ENCODE measurements around the gene SHMT2. TPM values are rescaled to one million over a fixed set of nuclear protein-coding genes. Genes with fewer than 3 reads are reported as not detected.
A peak's percentile ranks its signal among the peaks of the same experiment; 100 is the strongest.

SHMT2 gene
- total RNA-seq, 1 donor: 303 TPM

DNA sequence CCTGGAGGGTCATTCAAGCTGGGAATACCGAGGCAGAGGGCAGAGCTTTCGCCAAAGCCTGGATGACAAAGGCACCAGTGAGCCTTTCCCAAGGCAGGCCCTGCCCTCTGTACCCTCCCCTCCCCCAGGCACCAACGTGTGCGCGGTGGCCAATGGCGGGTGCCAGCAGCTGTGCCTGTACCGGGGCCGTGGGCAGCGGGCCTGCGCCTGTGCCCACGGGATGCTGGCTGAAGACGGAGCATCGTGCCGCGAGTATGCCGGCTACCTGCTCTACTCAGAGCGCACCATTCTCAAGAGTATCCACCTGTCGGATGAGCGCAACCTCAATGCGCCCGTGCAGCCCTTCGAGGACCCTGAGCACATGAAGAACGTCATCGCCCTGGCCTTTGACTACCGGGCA, 44.1 kb upstream of the SHMT2 start:
- DNase-seq (ENCODE audit: low read depth): no peak
- no peak overlapping the region for H3K4me3 ChIP-seq (ENCODE audit: low read depth, low read length)
- TF ChIP-seq CTCF (IDR thresholded peaks at IDR 0.05; ENCODE audit: insufficient read depth, low read length): no peak

- H3K4me3 ChIP-seq (ENCODE audit: low read depth, low read length): no peak overlapping the region
- DNase-seq (ENCODE audit: low read depth): no peak
- no peak for TF ChIP-seq CTCF (IDR thresholded peaks at IDR 0.05; ENCODE audit: insufficient read depth, low read length)
Measured at GRCh38 chr12:57185906-57186508, 43.5 kb upstream of the SHMT2 start.

DNA sequence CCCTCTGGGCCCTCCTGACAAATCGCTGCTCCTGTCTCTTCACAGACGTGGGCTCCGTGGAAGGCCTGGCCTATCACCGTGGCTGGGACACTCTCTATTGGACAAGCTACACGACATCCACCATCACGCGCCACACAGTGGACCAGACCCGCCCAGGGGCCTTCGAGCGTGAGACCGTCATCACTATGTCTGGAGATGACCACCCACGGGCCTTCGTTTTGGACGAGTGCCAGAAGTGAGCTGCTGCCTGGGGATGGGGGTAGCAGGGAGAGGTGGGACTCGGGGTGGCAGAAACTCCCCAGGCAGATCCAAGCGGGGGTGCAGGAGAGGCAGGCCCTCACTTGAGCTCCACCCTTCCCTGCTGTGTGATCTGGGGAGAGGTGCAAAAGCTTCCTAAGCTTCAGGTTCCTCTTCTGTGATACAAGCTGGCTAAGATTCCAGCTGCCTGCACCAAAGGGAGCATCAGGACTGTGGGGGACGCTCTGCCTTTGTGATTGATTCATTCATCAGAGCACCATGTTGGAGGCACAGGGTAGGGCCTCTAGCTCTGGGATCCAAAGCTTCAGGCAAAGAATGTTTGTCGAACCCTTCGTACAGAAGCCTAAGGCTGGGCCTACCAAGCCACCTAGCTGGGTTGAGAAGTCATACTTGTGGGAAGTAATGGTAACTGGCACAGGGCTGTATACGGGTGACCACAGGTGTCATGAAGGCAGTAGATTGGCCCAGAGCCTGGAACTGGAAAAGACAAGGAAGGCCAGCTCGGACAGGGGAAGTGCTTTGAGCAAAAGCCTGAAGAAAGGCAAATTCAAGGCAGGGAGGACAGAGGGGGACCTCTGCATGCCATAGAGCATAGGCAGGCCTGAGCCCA, 42.1 kb upstream of the SHMT2 start:
- no peak overlapping the region for H3K4me3 ChIP-seq (ENCODE audit: low read depth, low read length)
- no peak for DNase-seq (ENCODE audit: low read depth)
- no peak for TF ChIP-seq CTCF (IDR thresholded peaks at IDR 0.05; ENCODE audit: insufficient read depth, low read length)

GRCh38 chr12:57188090-57188425, 41.5 kb upstream of the SHMT2 start:
- DNase-seq (ENCODE audit: low read depth): no peak
- no peak overlapping the region for H3K4me3 ChIP-seq (ENCODE audit: low read depth, low read length)
- TF ChIP-seq CTCF (IDR thresholded peaks at IDR 0.05; ENCODE audit: insufficient read depth, low read length): no peak

DNA sequence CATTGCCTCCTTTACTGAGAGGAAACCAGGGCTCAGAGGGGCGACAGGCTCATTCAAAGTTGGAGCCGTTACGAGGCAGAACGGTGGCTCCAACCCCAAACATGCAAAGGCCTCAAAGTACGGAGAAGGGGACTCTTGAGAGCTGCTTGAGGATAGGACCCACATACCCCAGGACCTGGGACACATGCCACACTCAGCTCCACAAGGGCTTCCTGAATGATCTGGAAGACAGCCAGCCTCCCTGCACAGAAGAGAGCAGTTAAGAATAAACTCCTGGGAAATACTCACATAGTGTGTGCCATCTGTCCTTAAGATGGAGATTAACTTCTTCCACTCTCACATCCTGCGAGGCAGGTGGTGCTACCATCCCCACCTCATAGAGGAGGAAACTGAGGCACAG, 39.5 kb upstream of the SHMT2 start:
- no peak overlapping the region for H3K4me3 ChIP-seq (ENCODE audit: low read depth, low read length)
- no peak for TF ChIP-seq CTCF (IDR thresholded peaks at IDR 0.05; ENCODE audit: insufficient read depth, low read length)
- DNase-seq (ENCODE audit: low read depth): peak; percentile 53

- DNase-seq (ENCODE audit: low read depth): no peak
- TF ChIP-seq CTCF (IDR thresholded peaks at IDR 0.05; ENCODE audit: insufficient read depth, low read length): no peak
- H3K4me3 ChIP-seq (ENCODE audit: low read depth, low read length): no peak overlapping the region
Measured at GRCh38 chr12:57190821-57191220, 38.7 kb upstream of the SHMT2 start.

Measured in fibroblast of the aortic adventitia (primary cell).